H9 (cell line): ENCODE measurements around the gene ANP32A. TPM values are rescaled to one million over a fixed set of nuclear protein-coding genes. Genes with fewer than 3 reads are reported as not detected.
A peak's percentile ranks its signal among the peaks of the same experiment; 100 is the strongest.

ENCODE experiments used
- DNase-seq: peaks from one replicate; pipeline ENCODE4 v3.0.0-alpha.2; 2017
- H2AFZ ChIP-seq: one replicate; pipeline ENCODE4 v1.6.1; 2013; ENCODE audit warnings: mild to moderate bottlenecking, low read length, control low read depth, moderate library complexity
- H2AK5ac ChIP-seq: 2 replicates; pipeline ENCODE4 v1.6.1; 2013; ENCODE audit warnings: low read length, control low read depth, mixed read lengths; ENCODE audit not compliant: insufficient read length
- H2BK120ac ChIP-seq: one replicate; pipeline ENCODE4 v1.6.1; 2013; ENCODE audit warnings: low read depth, mild to moderate bottlenecking, low read length, control low read depth, inconsistent platforms; ENCODE audit not compliant: poor library complexity, severe bottlenecking
- H2BK12ac ChIP-seq: 2 replicates; pipeline ENCODE4 v1.6.1; 2013; ENCODE audit warnings: low read length, control low read depth, mixed read lengths, low read depth; ENCODE audit not compliant: insufficient read length
- H2BK15ac ChIP-seq: 2 replicates; pipeline ENCODE4 v1.6.1; 2013; ENCODE audit warnings: low read depth, low read length, control low read depth
- H2BK20ac ChIP-seq: one replicate; pipeline ENCODE4 v1.6.1; 2013; ENCODE audit warnings: low read depth, mild to moderate bottlenecking, low read length, control low read depth, inconsistent platforms; ENCODE audit not compliant: poor library complexity, severe bottlenecking
- H2BK5ac ChIP-seq: 2 replicates; pipeline ENCODE4 v1.6.1; 2013; ENCODE audit warnings: low read length, control low read depth, mixed read lengths; ENCODE audit not compliant: insufficient read length
- H3K14ac ChIP-seq: 2 replicates; pipeline ENCODE4 v1.6.1; 2013; ENCODE audit warnings: low read length, control low read depth; ENCODE audit not compliant: insufficient read depth
- H3K18ac ChIP-seq: 2 replicates; pipeline ENCODE4 v1.6.1; 2013; ENCODE audit warnings: low read depth, mild to moderate bottlenecking, mixed read lengths, low read length, control low read depth; ENCODE audit not compliant: insufficient read length
- H3K23ac ChIP-seq: 2 replicates; pipeline ENCODE4 v1.6.1; 2013; ENCODE audit warnings: low read length, control low read depth, mixed read lengths, low read depth; ENCODE audit not compliant: insufficient read length
- H3K23me2 ChIP-seq: 2 replicates; pipeline ENCODE4 v1.6.1; 2013; ENCODE audit warnings: low read depth, mild to moderate bottlenecking, mixed read lengths, low read length, control low read depth; ENCODE audit not compliant: insufficient read length, poor library complexity, severe bottlenecking
- H3K27ac ChIP-seq: 2 replicates; pipeline ENCODE4 v1.5.1; 2013; ENCODE audit warnings: low read length, control low read depth, mixed read lengths, low read depth; ENCODE audit not compliant: insufficient read length
- H3K27me3 ChIP-seq: 2 replicates; pipeline ENCODE4 v1.6.1; 2013; ENCODE audit warnings: low read length, control low read depth, inconsistent platforms; ENCODE audit not compliant: insufficient read depth
- H3K4ac ChIP-seq: 2 replicates; pipeline ENCODE4 v1.6.1; 2013; ENCODE audit warnings: low read depth, mild to moderate bottlenecking, control low read depth, inconsistent platforms, low read length, moderate library complexity
- H3K4me1 ChIP-seq: 2 replicates; pipeline ENCODE4 v1.6.1; 2013; ENCODE audit warnings: low read length, control low read depth, inconsistent platforms; ENCODE audit not compliant: insufficient read depth
- H3K4me2 ChIP-seq: 2 replicates; pipeline ENCODE4 v1.6.1; 2013; ENCODE audit warnings: low read length, control low read depth, mixed read lengths; ENCODE audit not compliant: insufficient read length, insufficient read depth
- H3K56ac ChIP-seq: 2 replicates; pipeline ENCODE4 v1.6.1; 2013; ENCODE audit warnings: low read depth, mild to moderate bottlenecking, mixed read lengths, low read length, control low read depth; ENCODE audit not compliant: insufficient read length
- H3K79me1 ChIP-seq: 2 replicates; pipeline ENCODE4 v1.6.1; 2013; ENCODE audit warnings: low read depth, mild to moderate bottlenecking, moderate library complexity, low read length, control low read depth, inconsistent platforms; ENCODE audit not compliant: insufficient read depth, poor library complexity, severe bottlenecking
- H3K79me2 ChIP-seq: 2 replicates; pipeline ENCODE4 v1.6.1; 2013; ENCODE audit warnings: low read length, control low read depth, inconsistent platforms; ENCODE audit not compliant: insufficient read depth
- H3K9ac ChIP-seq: 2 replicates; pipeline ENCODE4 v1.6.1; 2013; ENCODE audit warnings: low read length, control low read depth, mixed read lengths; ENCODE audit not compliant: insufficient read length; ENCODE audit errors: extremely low read depth
- H3K9me3 ChIP-seq: one replicate; pipeline ENCODE4 v1.6.1; 2013; ENCODE audit warnings: low read depth, low read length, inconsistent platforms; ENCODE audit not compliant: control insufficient read depth
- H3T11ph ChIP-seq: one replicate; pipeline ENCODE4 v1.6.1; 2013; ENCODE audit warnings: mild to moderate bottlenecking, low read length, control low read depth, inconsistent platforms
- H4K20me1 ChIP-seq: one replicate; pipeline ENCODE4 v1.6.1; 2013; ENCODE audit not compliant: control insufficient read depth, insufficient read length, insufficient read depth
- H4K5ac ChIP-seq: 2 replicates; pipeline ENCODE4 v1.6.1; 2013; ENCODE audit warnings: low read depth, mild to moderate bottlenecking, mixed read lengths, low read length, control low read depth; ENCODE audit not compliant: insufficient read length
- H4K8ac ChIP-seq: replicated peaks from 2 replicates; pipeline ENCODE4 v1.6.1; 2013; ENCODE audit warnings: low read length, control low read depth, mixed read lengths, low read depth; ENCODE audit not compliant: insufficient read length
- H4K91ac ChIP-seq: 2 replicates; pipeline ENCODE4 v1.6.1; 2013; ENCODE audit warnings: low read depth, mild to moderate bottlenecking, moderate library complexity, mixed read lengths, low read length, control low read depth; ENCODE audit not compliant: insufficient read length
- H3K27ac Mint-ChIP-seq, 3 experiments: 2 replicates in 2 of 3; 3 replicates in 1 of 3; pipeline ENCODE4 v1.8.0; 2020 to 2021; ENCODE audit warnings: mixed read lengths in 3 of 3, mild to moderate bottlenecking in 1 of 3, moderate library complexity in 1 of 3
- H3K27me3 Mint-ChIP-seq: 2 replicates; pipeline ENCODE4 v1.8.0; 2021; ENCODE audit warnings: low read depth, mild to moderate bottlenecking, moderate library complexity, mixed read lengths
- H3K36me3 Mint-ChIP-seq, 3 experiments: 2 replicates in 2 of 3; 3 replicates in 1 of 3; pipeline ENCODE4 v1.8.0; 2020 to 2021; ENCODE audit warnings: low read depth in 3 of 3, mixed read lengths in 3 of 3; ENCODE audit not compliant: insufficient read depth in 1 of 3
- H3K4me1 Mint-ChIP-seq, 2 experiments: 2 replicates each; pipeline ENCODE4 v1.8.0; 2020; ENCODE audit warnings: mixed read lengths in 2 of 2
- H3K4me3 Mint-ChIP-seq, 2 experiments: 2 replicates in 1 of 2; 3 replicates in 1 of 2; pipeline ENCODE4 v1.8.0; 2020 to 2021; ENCODE audit warnings: mild to moderate bottlenecking in 2 of 2, mixed read lengths in 2 of 2, moderate library complexity in 1 of 2
- H3K9me3 Mint-ChIP-seq, 2 experiments: 2 replicates in 1 of 2; 3 replicates in 1 of 2; pipeline ENCODE4 v1.8.0; 2020; ENCODE audit warnings: mild to moderate bottlenecking in 2 of 2, mixed read lengths in 2 of 2, moderate library complexity in 1 of 2
- WGBS: extraction: QIAGEN DNeasy Blood & Tissue Kit; methylation state at CpG from one replicate; pipeline ENCODE4 v1.1.7; 2013; ENCODE audit warnings: missing lambda C conversion rate, low lambda C conversion rate, mixed read lengths; ENCODE audit not compliant: insufficient read length; ENCODE audit errors: extremely low coverage; 5-methylcytosine and 5-hydroxymethylcytosine counted together
- total RNA-seq: library from RNA; stranded (reverse); gene quantifications from 2 replicates; pipeline ENCODE4 v1.2.1, GENCODE V29; 2021
- TF ChIP-seq, protein P1 (sequence below): fragments of 200-600 bp; sonication (generic); conservative IDR thresholded peaks from 3 replicates; pipeline ENCODE4 v1.8.0; 2021; ENCODE audit warnings: antibody characterized with exemption, mild to moderate bottlenecking

The ANP32A gene
- total RNA-seq, 1 experiment from 2014 or later, result 318 TPM

DNA sequence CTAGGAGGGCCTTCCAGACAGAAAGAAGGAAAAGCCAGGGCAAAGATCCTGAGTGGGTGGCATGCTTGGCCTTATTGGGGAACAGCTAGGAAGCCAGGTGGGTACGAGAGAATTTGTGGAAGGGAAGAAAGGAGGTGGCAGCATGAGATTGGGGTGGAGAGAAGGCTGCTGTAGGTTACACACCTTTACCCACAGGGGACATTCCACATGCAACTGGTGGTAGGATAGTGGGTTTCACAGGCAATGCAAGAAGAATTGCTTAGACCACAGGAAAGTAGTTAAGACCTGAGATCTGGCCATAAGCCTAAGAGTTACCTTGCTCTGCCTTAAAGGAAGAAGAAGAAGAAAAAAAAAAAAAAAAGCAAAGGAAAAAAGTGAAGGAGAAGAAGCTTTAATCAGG lies 19.8 kb downstream of the ANP32A start:
- H3K4me1 Mint-ChIP-seq, result peaks cover 36 to 43% of the 10 kb centered on the region in 2 experiments
- Histone ChIP-seq H4K91ac (no peak overlapping the region), H4K8ac (no peak overlapping the region), H3K79me2 (peaks cover 38% of the 10 kb centered on the region; the same call in 1 of the 2 replicates), H3K23me2 (no peaks in the 10 kb centered on the region), H2BK20ac (no peak overlapping the region), H4K5ac (no peak overlapping the region), H3K4ac (no peak overlapping the region), H3K9me3 (no peaks in the 10 kb centered on the region), H2BK5ac (no peak overlapping the region), H2BK12ac (no peak overlapping the region), H3K4me2 (no peak overlapping the region), H3K56ac (no peak overlapping the region), H3K14ac (no peak overlapping the region), H2BK120ac (no peak overlapping the region), H3K23ac (no peak overlapping the region), H4K20me1 (no peaks in the 10 kb centered on the region), H2AFZ (no peak overlapping the region), H2BK15ac (no peak overlapping the region), H3T11ph (no peak overlapping the region), H3K27me3 (no peaks in the 10 kb centered on the region), H2AK5ac (no peak overlapping the region), H3K4me1 (peaks cover 8% of the 10 kb centered on the region; the same call in 1 of the 2 replicates), H3K27ac (no peak overlapping the region), H3K18ac (no peak overlapping the region), H3K79me1 (peaks cover 35% of the 10 kb centered on the region), H3K9ac (no peak overlapping the region)
- TF ChIP-seq, protein P1, sequence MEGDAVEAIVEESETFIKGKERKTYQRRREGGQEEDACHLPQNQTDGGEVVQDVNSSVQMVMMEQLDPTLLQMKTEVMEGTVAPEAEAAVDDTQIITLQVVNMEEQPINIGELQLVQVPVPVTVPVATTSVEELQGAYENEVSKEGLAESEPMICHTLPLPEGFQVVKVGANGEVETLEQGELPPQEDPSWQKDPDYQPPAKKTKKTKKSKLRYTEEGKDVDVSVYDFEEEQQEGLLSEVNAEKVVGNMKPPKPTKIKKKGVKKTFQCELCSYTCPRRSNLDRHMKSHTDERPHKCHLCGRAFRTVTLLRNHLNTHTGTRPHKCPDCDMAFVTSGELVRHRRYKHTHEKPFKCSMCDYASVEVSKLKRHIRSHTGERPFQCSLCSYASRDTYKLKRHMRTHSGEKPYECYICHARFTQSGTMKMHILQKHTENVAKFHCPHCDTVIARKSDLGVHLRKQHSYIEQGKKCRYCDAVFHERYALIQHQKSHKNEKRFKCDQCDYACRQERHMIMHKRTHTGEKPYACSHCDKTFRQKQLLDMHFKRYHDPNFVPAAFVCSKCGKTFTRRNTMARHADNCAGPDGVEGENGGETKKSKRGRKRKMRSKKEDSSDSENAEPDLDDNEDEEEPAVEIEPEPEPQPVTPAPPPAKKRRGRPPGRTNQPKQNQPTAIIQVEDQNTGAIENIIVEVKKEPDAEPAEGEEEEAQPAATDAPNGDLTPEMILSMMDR, result no peak
- no peaks in the 10 kb centered on the region; the same call in 1 of the 2 replicates for H3K27me3 Mint-ChIP-seq
- no peak overlapping the region; a peak in 1 of 5 replicates for H3K4me3 Mint-ChIP-seq
- no peak for DNase-seq
- H3K9me3 Mint-ChIP-seq, result no peaks in the 10 kb centered on the region
- H3K27ac Mint-ChIP-seq, result peak overlapping the region in 2 of 3 experiments; percentile 19 to 37; a peak in 2 of 7 replicates
- WGBS, result no CpG with 5 or more reads among the region's 1 CpG
- H3K36me3 Mint-ChIP-seq, result peaks cover 0 to 9% (median 0%) of the 10 kb centered on the region in 3 experiments; a peak in 4 of 7 replicates
